Glutamatergic neuron (in vitro differentiated cells): ENCODE measurements around the gene TNRC18. TPM values are rescaled to one million over a fixed set of nuclear protein-coding genes. Genes with fewer than 3 reads are reported as not detected.

ENCODE experiments used
- DNase-seq: peaks from one replicate; pipeline ENCODE4 v3.0.0; 2022
- H3K27ac Mint-ChIP-seq: one replicate; pipeline ENCODE4 v1.8.0; 2020; ENCODE audit warnings: mild to moderate bottlenecking, mixed read lengths, inconsistent platforms; ENCODE audit not compliant: unreplicated experiment
- H3K27me3 Mint-ChIP-seq: one replicate; pipeline ENCODE4 v1.8.0; 2020; ENCODE audit warnings: mild to moderate bottlenecking, moderate library complexity, mixed read lengths, inconsistent platforms; ENCODE audit not compliant: unreplicated experiment
- H3K36me3 Mint-ChIP-seq: one replicate; pipeline ENCODE4 v1.8.0; 2020; ENCODE audit warnings: mild to moderate bottlenecking, mixed read lengths, inconsistent platforms; ENCODE audit not compliant: unreplicated experiment
- H3K4me1 Mint-ChIP-seq: one replicate; pipeline ENCODE4 v1.8.0; 2020; ENCODE audit warnings: mild to moderate bottlenecking, low read depth, mixed read lengths, inconsistent platforms; ENCODE audit not compliant: unreplicated experiment
- H3K4me3 Mint-ChIP-seq: one replicate; pipeline ENCODE4 v1.8.0; 2020; ENCODE audit warnings: mild to moderate bottlenecking, mixed read lengths, inconsistent platforms; ENCODE audit not compliant: unreplicated experiment
- H3K9me3 Mint-ChIP-seq: one replicate; pipeline ENCODE4 v1.8.0; 2020; ENCODE audit warnings: mild to moderate bottlenecking, moderate library complexity, mixed read lengths, inconsistent platforms; ENCODE audit not compliant: unreplicated experiment
- CTCF ChIP-seq: fragments of 200-600 bp; sonication (generic); IDR thresholded peaks from one replicate; pipeline ENCODE4 v1.5.0; 2021; ENCODE audit not compliant: partially characterized antibody, unreplicated experiment
- total RNA-seq: library from RNA; stranded (reverse); fragmentation: NEBNext Ultra II Directional; extraction: Animal tissue kit (Norgen Biotek cat#: 25700); gene quantifications from one replicate; pipeline ENCODE4 v1.2.1, GENCODE V29; 2021; ENCODE audit not compliant: unreplicated experiment

The TNRC18 gene
- total RNA-seq, 1 donor from 2014 or later, result 54.6 TPM

DNA sequence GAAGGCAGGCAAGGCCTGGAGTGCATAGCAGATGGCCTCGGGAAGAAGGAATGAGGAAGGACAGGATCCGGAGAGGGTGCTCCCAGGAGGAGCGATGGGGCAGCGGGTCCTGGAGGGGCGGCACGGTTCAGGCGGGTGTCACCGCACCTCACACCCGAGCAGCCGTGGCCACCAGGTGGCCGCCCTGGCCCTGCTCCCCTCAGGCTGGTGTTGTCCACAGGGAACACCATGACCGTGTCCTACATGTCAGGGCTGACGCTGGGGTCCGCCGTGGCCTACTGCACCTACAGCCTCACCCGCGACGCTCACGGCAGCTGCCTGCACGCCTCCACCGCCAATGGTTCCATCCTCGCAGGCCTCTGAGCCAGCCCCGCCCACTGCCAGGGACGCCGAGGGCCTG is 121.1 kb downstream of the TNRC18 start:
- TF ChIP-seq CTCF, result peak; percentile 8
- DNase-seq, result no peak
- Mint-ChIP-seq H3K4me3 (no peak overlapping the region), H3K36me3 (no peaks in the 10 kb centered on the region), H3K27ac (no peak overlapping the region), H3K4me1 (no peaks in the 10 kb centered on the region), H3K9me3 (peaks cover 7% of the 10 kb centered on the region), H3K27me3 (peaks cover 6% of the 10 kb centered on the region)

- Mint-ChIP-seq H3K4me1 (no peaks in the 10 kb centered on the region), H3K9me3 (peaks cover 7% of the 10 kb centered on the region), H3K4me3 (no peak overlapping the region), H3K27ac (no peak overlapping the region), H3K36me3 (no peaks in the 10 kb centered on the region), H3K27me3 (peaks cover 9% of the 10 kb centered on the region)
- no peak for TF ChIP-seq CTCF
- no peak for DNase-seq
These were observed 123.3 kb downstream of the TNRC18 start for GRCh38 chr7:5300366-5300765.

GRCh38 chr7:5296611-5297226 is 126.9 kb downstream of the TNRC18 start:
- no peaks in the 10 kb centered on the region for H3K4me1 Mint-ChIP-seq
- H3K9me3 Mint-ChIP-seq, result peaks cover 6% of the 10 kb centered on the region
- TF ChIP-seq CTCF, result no peak
- H3K27me3 Mint-ChIP-seq, result peaks cover 13% of the 10 kb centered on the region
- no peak overlapping the region for H3K27ac Mint-ChIP-seq
- peaks cover 11% of the 10 kb centered on the region for H3K36me3 Mint-ChIP-seq
- peak; percentile 86 for DNase-seq
- H3K4me3 Mint-ChIP-seq, result peak overlapping the region; percentile 72

DNA sequence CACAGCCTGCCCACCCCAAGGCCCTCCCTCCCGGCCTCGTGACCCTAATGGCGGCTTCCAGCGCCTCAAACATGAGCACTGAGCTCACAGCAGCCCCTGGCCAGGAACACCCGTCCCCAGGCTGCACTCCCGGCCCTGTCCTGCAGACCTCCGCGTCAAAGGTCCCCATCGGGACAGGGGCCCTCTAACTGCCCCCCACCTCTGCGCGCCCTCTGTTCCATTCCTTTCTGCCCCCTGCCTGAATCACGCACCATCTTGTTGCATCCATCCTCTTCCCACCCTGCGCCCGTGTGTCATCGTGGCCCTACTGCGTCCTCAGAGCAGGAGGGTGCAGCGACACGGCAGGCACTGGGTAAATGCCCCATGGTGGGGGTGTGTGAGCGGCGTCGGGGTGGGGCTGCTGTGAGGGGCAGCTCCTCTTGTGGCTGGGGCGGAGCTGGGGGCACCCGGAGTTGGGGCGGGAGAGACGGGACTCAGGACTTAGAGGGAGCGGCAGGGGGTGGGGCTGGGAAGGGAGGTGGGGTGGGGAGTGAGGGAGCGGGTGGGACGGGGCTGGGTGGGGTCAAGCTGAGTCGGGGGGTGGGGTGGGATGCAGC is 127.5 kb downstream of the TNRC18 start:
- no peak for TF ChIP-seq CTCF
- peaks cover 11% of the 10 kb centered on the region for H3K36me3 Mint-ChIP-seq
- no peaks in the 10 kb centered on the region for H3K4me1 Mint-ChIP-seq
- DNase-seq, result no peak
- peak overlapping the region; percentile 32 for H3K4me3 Mint-ChIP-seq
- peaks cover 13% of the 10 kb centered on the region for H3K27me3 Mint-ChIP-seq
- peak overlapping the region; percentile 14 for H3K27ac Mint-ChIP-seq
- H3K9me3 Mint-ChIP-seq, result peaks cover 4% of the 10 kb centered on the region

DNA sequence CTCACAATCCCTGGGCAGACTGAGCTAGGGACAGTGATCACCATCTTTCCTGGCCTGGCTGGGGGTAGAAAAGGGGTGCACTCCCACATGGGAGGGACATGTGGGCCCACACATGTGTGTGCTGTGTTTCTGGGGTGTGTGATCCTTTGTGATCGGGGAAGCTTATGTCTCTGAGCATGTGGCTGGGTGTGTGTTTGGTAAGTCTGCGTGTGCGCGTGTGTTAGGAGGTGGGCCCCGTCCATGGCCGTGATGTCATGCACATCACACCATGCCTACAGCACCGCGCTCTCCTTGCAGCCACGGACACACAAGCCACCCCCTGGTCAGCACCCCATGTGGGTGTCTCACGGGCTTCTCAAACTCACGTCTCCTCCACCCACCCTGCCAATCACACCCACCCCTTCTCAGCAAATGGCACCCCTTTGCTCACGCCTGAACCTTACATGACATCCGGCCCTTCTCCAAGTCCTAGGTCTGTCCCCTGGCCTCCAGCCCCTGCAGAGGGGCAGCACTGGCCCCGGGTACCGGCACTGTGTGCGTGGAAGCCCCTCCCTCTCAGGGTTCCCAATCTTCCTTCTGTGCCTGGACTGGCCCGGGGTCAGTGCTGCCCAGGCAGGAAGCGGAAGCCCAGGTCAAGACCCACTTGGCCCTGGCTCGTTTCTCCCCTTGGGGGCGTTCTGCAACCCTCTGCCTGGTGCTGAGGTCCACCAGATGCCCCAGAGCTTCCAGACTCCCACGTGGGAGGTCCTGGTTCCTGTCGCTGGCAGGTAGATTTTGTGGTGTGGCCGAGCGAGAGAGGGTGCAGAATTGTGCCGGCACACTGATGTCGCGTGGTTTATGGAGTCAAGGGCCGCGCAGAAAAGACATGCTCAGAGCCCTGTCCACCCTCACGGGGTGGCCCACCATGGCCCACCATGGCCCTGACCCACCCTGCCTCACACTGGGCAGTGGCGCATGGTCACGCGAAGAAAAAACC is 128.3 kb downstream of the TNRC18 start:
- Mint-ChIP-seq H3K27ac (no peak overlapping the region), H3K27me3 (peaks cover 13% of the 10 kb centered on the region), H3K9me3 (peaks cover 4% of the 10 kb centered on the region), H3K4me3 (no peak overlapping the region), H3K36me3 (peaks cover 11% of the 10 kb centered on the region), H3K4me1 (no peaks in the 10 kb centered on the region)
- TF ChIP-seq CTCF, result no peak
- DNase-seq, result no peak
